Measurements from ENCODE around the gene SDK1. TPM values are rescaled to one million over a fixed set of nuclear protein-coding genes. Genes with fewer than 3 reads are reported as not detected.
A peak's percentile ranks its signal among the peaks of the same experiment; 100 is the strongest.

Gene SDK1
- polyA plus RNA-seq, 2 donors: 0.33 to 0.47 TPM

GRCh38 chr7:3899559-3899991 lies 598.5 kb downstream of the SDK1 start:
- no peak overlapping the region for H3K27ac ChIP-seq (ENCODE audit: low read depth in 2 of 2, low read length in 1 of 2)
- no peak overlapping the region for H3K4me3 ChIP-seq (ENCODE audit: low read depth in 1 of 2, low read length in 2 of 2)
- 88 to 89% methylated on average over 8 to 9 of the region's 9 CpGs for WGBS, 2 donors
- H3K9me3 ChIP-seq (ENCODE audit: control insufficient read depth in 2 of 2, insufficient read depth in 1 of 2, low read depth in 1 of 2, low read length in 1 of 2): no peaks in the 10 kb centered on the region
- no peaks in the 10 kb centered on the region for H3K4me1 ChIP-seq (ENCODE audit: control insufficient read depth in 2 of 2, insufficient read depth in 2 of 2, low read length in 1 of 2)
- no peaks in the 10 kb centered on the region for H3K36me3 ChIP-seq (ENCODE audit: control insufficient read depth in 2 of 2, insufficient read depth in 2 of 2, low read length in 1 of 2)
- H3K27me3 ChIP-seq (ENCODE audit: control insufficient read depth in 1 of 2, insufficient read depth in 2 of 2, low read length in 2 of 2): no peaks in the 10 kb centered on the region

GRCh38 chr7:3908153-3908552 lies 607.1 kb downstream of the SDK1 start:
- WGBS, 2 donors: 94 to 96% methylated on average over 19 of the region's 19 CpGs
- no peaks in the 10 kb centered on the region for H3K36me3 ChIP-seq (ENCODE audit: control insufficient read depth in 2 of 2, insufficient read depth in 2 of 2, low read length in 1 of 2)
- no peak overlapping the region for H3K27ac ChIP-seq (ENCODE audit: low read depth in 2 of 2, low read length in 1 of 2)
- peaks cover 0 to 2% of the 10 kb centered on the region in 2 donors for H3K9me3 ChIP-seq (ENCODE audit: control insufficient read depth in 2 of 2, insufficient read depth in 1 of 2, low read depth in 1 of 2, low read length in 1 of 2)
- no peak overlapping the region for H3K4me3 ChIP-seq (ENCODE audit: low read depth in 1 of 2, low read length in 2 of 2)
- no peaks in the 10 kb centered on the region for H3K4me1 ChIP-seq (ENCODE audit: control insufficient read depth in 2 of 2, insufficient read depth in 2 of 2, low read length in 1 of 2)
- H3K27me3 ChIP-seq (ENCODE audit: control insufficient read depth in 1 of 2, insufficient read depth in 2 of 2, low read length in 2 of 2): no peaks in the 10 kb centered on the region

- no peak overlapping the region for H3K27ac ChIP-seq (ENCODE audit: low read depth in 2 of 2, low read length in 1 of 2)
- H3K36me3 ChIP-seq (ENCODE audit: control insufficient read depth in 2 of 2, insufficient read depth in 2 of 2, low read length in 1 of 2): no peaks in the 10 kb centered on the region
- H3K9me3 ChIP-seq (ENCODE audit: control insufficient read depth in 2 of 2, insufficient read depth in 1 of 2, low read depth in 1 of 2, low read length in 1 of 2): peaks cover 0 to 2% of the 10 kb centered on the region in 2 donors
- WGBS, 2 donors: 89 to 96% methylated on average over 7 of the region's 7 CpGs
- no peak overlapping the region for H3K4me3 ChIP-seq (ENCODE audit: low read depth in 1 of 2, low read length in 2 of 2)
- H3K27me3 ChIP-seq (ENCODE audit: control insufficient read depth in 1 of 2, insufficient read depth in 2 of 2, low read length in 2 of 2): no peaks in the 10 kb centered on the region
- no peaks in the 10 kb centered on the region for H3K4me1 ChIP-seq (ENCODE audit: control insufficient read depth in 2 of 2, insufficient read depth in 2 of 2, low read length in 1 of 2)
Measured at GRCh38 chr7:3909128-3909527, 608.1 kb downstream of the SDK1 start.

GRCh38 chr7:3910054-3910453 lies 609.0 kb downstream of the SDK1 start:
- 84 to 93% methylated on average over 6 of the region's 6 CpGs for WGBS, 2 donors
- H3K36me3 ChIP-seq (ENCODE audit: control insufficient read depth in 2 of 2, insufficient read depth in 2 of 2, low read length in 1 of 2): no peaks in the 10 kb centered on the region
- H3K27me3 ChIP-seq (ENCODE audit: control insufficient read depth in 1 of 2, insufficient read depth in 2 of 2, low read length in 2 of 2): no peaks in the 10 kb centered on the region
- H3K4me1 ChIP-seq (ENCODE audit: control insufficient read depth in 2 of 2, insufficient read depth in 2 of 2, low read length in 1 of 2): no peaks in the 10 kb centered on the region
- H3K27ac ChIP-seq (ENCODE audit: low read depth in 2 of 2, low read length in 1 of 2): no peak overlapping the region
- H3K4me3 ChIP-seq (ENCODE audit: low read depth in 1 of 2, low read length in 2 of 2): no peak overlapping the region
- peaks cover 0 to 2% of the 10 kb centered on the region in 2 donors for H3K9me3 ChIP-seq (ENCODE audit: control insufficient read depth in 2 of 2, insufficient read depth in 1 of 2, low read depth in 1 of 2, low read length in 1 of 2)

- peak overlapping the region in 1 of 2 donors; percentile 27 for H3K27ac ChIP-seq (ENCODE audit: low read depth in 2 of 2, low read length in 1 of 2)
- WGBS, 2 donors: 42 to 58% methylated on average over 4 of the region's 4 CpGs
- H3K4me3 ChIP-seq (ENCODE audit: low read depth in 1 of 2, low read length in 2 of 2): no peak overlapping the region
- H3K9me3 ChIP-seq (ENCODE audit: control insufficient read depth in 2 of 2, insufficient read depth in 1 of 2, low read depth in 1 of 2, low read length in 1 of 2): peaks cover 0 to 2% of the 10 kb centered on the region in 2 donors
- no peaks in the 10 kb centered on the region for H3K36me3 ChIP-seq (ENCODE audit: control insufficient read depth in 2 of 2, insufficient read depth in 2 of 2, low read length in 1 of 2)
- H3K4me1 ChIP-seq (ENCODE audit: control insufficient read depth in 2 of 2, insufficient read depth in 2 of 2, low read length in 1 of 2): no peaks in the 10 kb centered on the region
- no peaks in the 10 kb centered on the region for H3K27me3 ChIP-seq (ENCODE audit: control insufficient read depth in 1 of 2, insufficient read depth in 2 of 2, low read length in 2 of 2)
Measured at GRCh38 chr7:3911685-3912084, 610.6 kb downstream of the SDK1 start.

GRCh38 chr7:3912291-3912690 lies 611.2 kb downstream of the SDK1 start:
- no peak overlapping the region for H3K4me3 ChIP-seq (ENCODE audit: low read depth in 1 of 2, low read length in 2 of 2)
- no peaks in the 10 kb centered on the region for H3K36me3 ChIP-seq (ENCODE audit: control insufficient read depth in 2 of 2, insufficient read depth in 2 of 2, low read length in 1 of 2)
- no peaks in the 10 kb centered on the region for H3K4me1 ChIP-seq (ENCODE audit: control insufficient read depth in 2 of 2, insufficient read depth in 2 of 2, low read length in 1 of 2)
- no peaks in the 10 kb centered on the region for H3K27me3 ChIP-seq (ENCODE audit: control insufficient read depth in 1 of 2, insufficient read depth in 2 of 2, low read length in 2 of 2)
- no peak overlapping the region for H3K27ac ChIP-seq (ENCODE audit: low read depth in 2 of 2, low read length in 1 of 2)
- H3K9me3 ChIP-seq (ENCODE audit: control insufficient read depth in 2 of 2, insufficient read depth in 1 of 2, low read depth in 1 of 2, low read length in 1 of 2): peaks cover 0 to 2% of the 10 kb centered on the region in 2 donors
- whole genome bisulfite sequencing, 2 donors: 67 to 75% methylated on average over 7 of the region's 7 CpGs

- Histone ChIP-seq H3K9me3 (ENCODE audit: control insufficient read depth in 2 of 2, insufficient read depth in 1 of 2, low read depth in 1 of 2, low read length in 1 of 2) (peaks cover 0 to 2% of the 10 kb centered on the region in 2 donors), H3K27me3 (ENCODE audit: control insufficient read depth in 1 of 2, insufficient read depth in 2 of 2, low read length in 2 of 2) (no peaks in the 10 kb centered on the region), H3K4me3 (ENCODE audit: low read depth in 1 of 2, low read length in 2 of 2) (no peak overlapping the region), H3K4me1 (ENCODE audit: control insufficient read depth in 2 of 2, insufficient read depth in 2 of 2, low read length in 1 of 2) (no peaks in the 10 kb centered on the region), H3K36me3 (ENCODE audit: control insufficient read depth in 2 of 2, insufficient read depth in 2 of 2, low read length in 1 of 2) (no peaks in the 10 kb centered on the region), H3K27ac (ENCODE audit: low read depth in 2 of 2, low read length in 1 of 2) (no peak overlapping the region)
- WGBS, 2 donors: 75 to 78% methylated on average over 8 of the region's 8 CpGs
Measured at GRCh38 chr7:3914051-3914775, 613.2 kb downstream of the SDK1 start.

GRCh38 chr7:3915337-3915878 lies 614.4 kb downstream of the SDK1 start:
- Histone ChIP-seq H3K27me3 (ENCODE audit: control insufficient read depth in 1 of 2, insufficient read depth in 2 of 2, low read length in 2 of 2) (no peaks in the 10 kb centered on the region), H3K27ac (ENCODE audit: low read depth in 2 of 2, low read length in 1 of 2) (no peak overlapping the region), H3K4me1 (ENCODE audit: control insufficient read depth in 2 of 2, insufficient read depth in 2 of 2, low read length in 1 of 2) (no peaks in the 10 kb centered on the region), H3K4me3 (ENCODE audit: low read depth in 1 of 2, low read length in 2 of 2) (no peak overlapping the region), H3K9me3 (ENCODE audit: control insufficient read depth in 2 of 2, insufficient read depth in 1 of 2, low read depth in 1 of 2, low read length in 1 of 2) (peaks cover 0 to 2% of the 10 kb centered on the region in 2 donors), H3K36me3 (ENCODE audit: control insufficient read depth in 2 of 2, insufficient read depth in 2 of 2, low read length in 1 of 2) (no peaks in the 10 kb centered on the region)
- 68 to 78% methylated on average over 9 of the region's 9 CpGs for WGBS, 2 donors

GRCh38 chr7:3916146-3916545 lies 615.1 kb downstream of the SDK1 start:
- Histone ChIP-seq H3K4me3 (ENCODE audit: low read depth in 1 of 2, low read length in 2 of 2) (no peak overlapping the region), H3K36me3 (ENCODE audit: control insufficient read depth in 2 of 2, insufficient read depth in 2 of 2, low read length in 1 of 2) (no peaks in the 10 kb centered on the region), H3K27me3 (ENCODE audit: control insufficient read depth in 1 of 2, insufficient read depth in 2 of 2, low read length in 2 of 2) (no peaks in the 10 kb centered on the region), H3K4me1 (ENCODE audit: control insufficient read depth in 2 of 2, insufficient read depth in 2 of 2, low read length in 1 of 2) (no peaks in the 10 kb centered on the region), H3K27ac (ENCODE audit: low read depth in 2 of 2, low read length in 1 of 2) (no peak overlapping the region), H3K9me3 (ENCODE audit: control insufficient read depth in 2 of 2, insufficient read depth in 1 of 2, low read depth in 1 of 2, low read length in 1 of 2) (no peaks in the 10 kb centered on the region)
- 37 to 43% methylated on average over 1 of the region's 1 CpG for WGBS, 2 donors

GRCh38 chr7:3917436-3917835 lies 616.4 kb downstream of the SDK1 start:
- H3K27ac ChIP-seq (ENCODE audit: low read depth in 2 of 2, low read length in 1 of 2): no peak overlapping the region
- H3K27me3 ChIP-seq (ENCODE audit: control insufficient read depth in 1 of 2, insufficient read depth in 2 of 2, low read length in 2 of 2): no peaks in the 10 kb centered on the region
- H3K4me1 ChIP-seq (ENCODE audit: control insufficient read depth in 2 of 2, insufficient read depth in 2 of 2, low read length in 1 of 2): no peaks in the 10 kb centered on the region
- H3K36me3 ChIP-seq (ENCODE audit: control insufficient read depth in 2 of 2, insufficient read depth in 2 of 2, low read length in 1 of 2): no peaks in the 10 kb centered on the region
- WGBS, 2 donors: 63 to 67% methylated on average over 4 of the region's 4 CpGs
- no peak overlapping the region for H3K4me3 ChIP-seq (ENCODE audit: low read depth in 1 of 2, low read length in 2 of 2)
- no peaks in the 10 kb centered on the region for H3K9me3 ChIP-seq (ENCODE audit: control insufficient read depth in 2 of 2, insufficient read depth in 1 of 2, low read depth in 1 of 2, low read length in 1 of 2)

All from esophagus (tissue), 2 donors.